NCI-H1436 treated with DMSO at 0.1 percent for 48 hours (cell line): ENCODE measurements around the gene HSBP1L1.

Source experiments
- DNase-seq: peaks from one replicate; lab custom pipeline; 2025; lab: John Stamatoyannopoulos, UW

The HSBP1L1 gene

DNA sequence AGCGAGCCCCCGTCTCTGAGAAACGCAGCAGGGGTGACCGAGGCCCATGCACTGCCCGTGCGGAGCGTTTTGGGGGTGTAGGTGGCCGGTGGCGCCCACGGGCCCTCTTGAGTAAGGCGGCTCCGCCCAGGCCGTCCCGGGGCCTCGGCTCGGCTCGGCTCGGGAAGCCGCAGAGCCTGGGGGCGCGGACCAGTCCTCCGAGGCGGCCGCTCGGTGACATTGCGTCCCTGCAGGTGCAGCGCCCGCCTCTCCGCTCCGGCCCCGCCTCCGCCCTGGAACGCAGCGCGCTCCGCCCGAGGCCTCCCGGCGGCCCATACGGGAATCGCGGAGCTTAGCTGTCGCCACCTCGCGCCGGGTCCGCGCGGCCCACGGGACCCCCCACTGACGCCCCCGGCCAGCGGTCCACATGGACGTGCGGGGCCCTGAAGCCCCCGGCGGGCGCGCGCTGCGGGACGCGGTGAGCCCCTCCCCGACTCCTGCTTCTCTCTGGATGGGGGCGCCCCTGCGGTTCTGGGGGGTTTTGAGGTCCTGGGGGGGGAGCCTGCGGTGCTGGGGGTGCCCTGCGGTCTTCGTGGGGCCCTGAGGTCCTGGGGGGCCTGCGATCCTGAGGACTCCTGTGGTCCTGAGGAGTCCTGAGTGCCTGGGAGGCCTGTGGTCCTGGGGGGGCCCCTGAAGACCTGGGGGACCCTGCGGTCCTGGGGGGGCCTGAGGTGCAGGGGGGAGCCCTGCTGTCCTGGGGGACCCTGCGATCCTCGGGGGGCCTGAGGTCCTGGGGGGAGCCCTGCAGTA, at the start of gene HSBP1L1:
HSBP1L1 (plus strand) TSS at position 314 of the 789 bp plus-strand sequence; CDS start at position 407, 93 bp downstream.
- no peak for DNase-seq

DNA sequence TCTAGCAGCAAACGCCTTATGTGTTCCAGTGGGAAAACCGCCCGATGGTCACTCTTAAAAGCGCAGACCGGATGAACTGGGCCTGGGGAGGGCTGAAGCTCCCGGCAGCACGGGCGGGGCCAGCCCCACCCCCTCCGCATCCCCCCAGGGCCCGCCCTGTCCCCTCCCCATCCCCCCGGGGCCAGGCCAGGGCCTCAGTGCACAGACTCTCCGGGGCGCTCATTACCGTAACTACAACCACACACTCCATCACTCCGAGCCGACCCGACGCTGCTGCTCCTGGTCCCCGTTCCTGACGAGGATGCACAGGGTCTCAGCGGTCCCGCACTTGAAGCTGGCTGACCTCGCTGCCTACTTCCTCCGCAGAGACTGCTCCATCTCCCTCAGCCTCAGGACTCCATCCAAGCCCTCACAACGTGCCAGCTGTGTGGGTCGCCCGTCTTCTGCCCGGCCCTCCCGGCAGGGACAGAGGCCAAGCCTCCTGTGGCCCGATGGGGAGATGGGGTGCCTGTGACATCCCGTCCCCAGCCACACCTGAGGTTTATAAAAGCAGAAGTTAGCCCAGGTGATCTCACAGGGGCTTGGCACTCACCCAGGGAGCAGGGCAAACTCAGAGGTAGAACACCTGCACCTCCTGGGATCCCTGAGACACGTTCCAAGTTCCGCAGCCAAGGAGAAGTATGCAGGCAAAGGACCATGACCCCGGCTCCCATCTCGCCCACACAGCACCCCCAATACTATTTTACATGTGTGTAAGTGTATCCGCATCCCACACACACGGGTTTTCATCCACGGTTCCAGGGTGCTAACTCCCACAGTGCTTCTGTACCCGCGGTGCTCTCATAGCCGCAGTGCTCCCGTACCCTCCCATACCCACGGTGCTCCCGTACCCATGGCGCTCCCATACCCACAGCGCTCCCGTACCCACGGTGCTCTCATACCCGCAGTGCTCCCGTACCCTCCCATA, 49.0 kb upstream of the HSBP1L1 start:
- DNase-seq = no peak

DNA sequence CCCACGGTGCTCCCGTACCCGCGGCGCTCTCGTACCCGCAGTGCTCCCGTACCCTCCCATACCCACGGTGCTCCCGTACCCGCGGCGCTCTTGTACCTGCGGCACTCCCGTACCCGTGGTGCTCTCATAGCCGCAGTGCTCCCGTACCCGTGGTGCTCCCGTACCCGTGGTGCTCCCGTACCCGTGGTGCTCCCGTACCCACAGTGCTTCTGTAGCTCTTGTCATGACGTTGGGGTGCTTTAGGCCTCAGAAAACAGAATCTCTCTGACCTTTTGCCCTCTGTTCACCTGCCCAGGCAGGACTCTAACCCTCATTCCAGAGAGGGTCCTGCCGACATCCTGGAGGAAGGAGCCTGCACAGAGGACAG, 48.3 kb upstream of the HSBP1L1 start:
- DNase-seq = no peak

DNA sequence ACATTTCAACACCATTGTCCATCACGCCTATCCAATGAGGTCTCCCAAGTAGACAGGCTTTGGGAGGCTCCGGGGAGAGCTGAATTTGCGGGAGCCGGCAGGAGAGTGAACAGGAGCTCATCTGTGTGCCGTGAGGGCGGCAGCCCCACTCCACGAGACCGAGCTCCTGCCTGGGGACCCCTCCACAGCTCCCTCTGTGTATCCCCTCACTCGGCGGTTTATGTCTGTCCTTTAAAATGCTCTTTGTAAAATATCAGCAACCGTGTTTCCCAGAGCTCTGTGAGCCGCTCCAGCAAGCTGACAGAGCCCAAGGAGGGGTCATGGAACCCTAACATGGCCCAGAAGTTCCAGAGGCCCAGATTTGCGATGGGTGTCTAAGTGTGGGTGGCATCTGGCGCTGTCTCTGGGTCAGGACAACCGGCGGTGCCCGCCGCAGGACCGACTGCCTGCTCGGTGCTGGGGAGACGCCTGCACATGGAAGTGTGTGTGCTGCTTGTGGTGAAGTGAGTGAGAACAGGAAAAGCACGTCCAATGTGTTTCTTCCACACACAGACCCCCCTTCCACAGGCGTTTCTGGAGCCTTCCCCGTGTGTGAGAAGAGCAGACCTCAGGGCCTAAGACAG, 47.8 kb upstream of the HSBP1L1 start:
- DNase-seq = no peak

DNA sequence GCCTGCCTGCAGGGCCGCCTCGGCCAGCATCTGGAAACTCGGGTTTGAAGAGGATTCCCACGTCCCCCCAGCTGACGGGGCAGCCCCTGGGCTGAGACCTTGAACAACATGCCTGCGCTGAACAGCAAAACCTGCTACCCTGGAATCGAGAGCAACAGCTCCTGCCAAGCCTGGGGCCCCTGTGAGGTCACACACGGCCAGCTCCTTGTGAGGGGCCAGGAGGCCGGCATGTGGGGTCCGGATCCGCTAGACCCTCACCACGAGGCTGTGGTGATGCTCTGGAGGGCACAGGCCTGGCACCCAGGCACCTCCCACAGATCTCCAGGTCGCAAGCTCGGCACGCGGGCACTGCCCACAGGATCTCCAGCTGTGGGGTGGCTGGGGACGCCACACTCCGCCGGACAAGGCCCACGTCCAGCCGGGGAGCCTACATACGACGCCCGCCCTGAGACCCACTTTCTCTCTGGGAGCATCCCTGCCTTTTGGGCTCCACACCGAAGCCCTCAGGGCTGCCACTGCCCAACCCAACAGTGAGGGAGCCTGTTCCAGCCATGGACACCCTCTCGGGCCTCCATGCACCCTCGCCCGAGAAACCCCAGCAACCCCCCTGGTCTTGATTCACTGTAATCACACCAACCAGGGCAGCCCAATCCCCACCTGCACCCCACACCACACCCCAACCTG, 47.1 kb upstream of the HSBP1L1 start:
- no peak for DNase-seq

DNA sequence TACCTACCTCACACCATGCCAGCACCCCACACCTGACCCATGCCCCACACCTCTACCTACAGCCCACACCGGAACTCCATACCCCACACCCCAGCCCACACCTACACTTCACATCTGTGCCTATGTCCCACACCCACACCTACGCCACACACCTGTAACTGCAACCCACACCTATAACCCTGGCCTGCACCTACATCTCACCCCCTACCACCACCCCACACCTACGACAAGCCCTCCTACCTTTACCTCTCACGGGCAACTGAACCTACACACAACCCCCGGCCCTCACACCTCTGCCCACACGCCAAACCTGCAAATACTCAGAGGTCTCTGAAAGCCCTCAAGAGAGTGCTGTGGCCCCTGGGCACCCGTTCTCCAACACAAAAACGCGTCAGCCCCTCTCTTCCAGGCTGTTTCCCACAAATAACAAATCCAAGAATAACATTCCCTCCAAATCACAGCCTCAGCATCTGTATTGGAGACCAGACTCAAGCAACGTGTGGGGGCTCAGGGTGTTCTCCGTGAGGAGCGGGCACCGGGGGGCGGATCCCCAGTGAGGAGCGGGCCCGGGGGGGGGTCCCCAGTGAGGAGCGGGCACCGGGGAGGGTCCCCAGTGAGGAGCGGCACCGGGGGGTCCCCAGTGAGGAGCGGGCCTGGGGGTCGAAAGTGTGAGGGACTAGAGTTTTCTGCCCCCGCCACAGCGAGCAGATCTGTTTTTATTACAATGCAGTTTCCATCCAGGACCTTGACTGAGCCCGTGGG, 46.4 kb upstream of the HSBP1L1 start:
- DNase-seq = no peak

DNA sequence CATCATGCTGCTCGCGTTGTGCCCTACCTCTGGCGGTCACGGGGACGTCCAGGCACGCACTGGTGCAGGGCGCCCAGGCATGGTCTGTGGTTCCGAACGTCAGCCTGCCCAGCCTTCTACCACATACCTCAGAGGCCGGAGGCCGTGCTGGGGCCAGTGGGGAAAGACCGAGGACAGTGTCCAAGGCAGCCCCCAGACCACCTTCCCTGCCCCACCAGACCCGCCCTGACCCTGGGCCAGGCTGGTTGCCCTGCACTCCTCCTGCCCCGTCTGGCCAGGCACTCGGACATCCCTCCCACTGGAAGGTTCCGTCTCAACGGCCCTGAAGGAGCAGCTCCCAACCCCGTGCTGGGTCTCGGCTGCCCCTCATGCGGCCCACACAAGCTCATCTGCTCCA, 45.8 kb upstream of the HSBP1L1 start:
- DNase-seq = no peak

DNA sequence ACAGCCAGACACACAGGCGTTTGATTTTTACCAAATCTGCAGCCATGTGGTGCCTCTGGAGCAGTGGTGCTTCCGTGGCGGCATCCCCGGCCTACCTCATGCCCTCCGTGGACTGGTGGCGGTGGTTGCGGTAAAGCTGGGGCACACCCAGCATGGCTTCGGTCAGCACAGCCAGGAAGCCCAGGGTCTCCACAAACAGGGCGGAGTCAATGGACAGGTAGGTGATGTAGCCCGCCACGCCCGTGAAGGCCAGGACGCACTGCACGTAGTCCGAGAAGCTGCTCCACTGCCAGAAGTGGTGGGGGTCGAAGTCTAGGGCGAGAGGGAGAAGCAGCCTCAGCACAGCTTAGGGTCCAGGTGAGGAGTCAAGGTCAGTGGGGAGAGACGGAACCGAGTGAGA, 45.4 kb upstream of the HSBP1L1 start:
- no peak for DNase-seq

DNA sequence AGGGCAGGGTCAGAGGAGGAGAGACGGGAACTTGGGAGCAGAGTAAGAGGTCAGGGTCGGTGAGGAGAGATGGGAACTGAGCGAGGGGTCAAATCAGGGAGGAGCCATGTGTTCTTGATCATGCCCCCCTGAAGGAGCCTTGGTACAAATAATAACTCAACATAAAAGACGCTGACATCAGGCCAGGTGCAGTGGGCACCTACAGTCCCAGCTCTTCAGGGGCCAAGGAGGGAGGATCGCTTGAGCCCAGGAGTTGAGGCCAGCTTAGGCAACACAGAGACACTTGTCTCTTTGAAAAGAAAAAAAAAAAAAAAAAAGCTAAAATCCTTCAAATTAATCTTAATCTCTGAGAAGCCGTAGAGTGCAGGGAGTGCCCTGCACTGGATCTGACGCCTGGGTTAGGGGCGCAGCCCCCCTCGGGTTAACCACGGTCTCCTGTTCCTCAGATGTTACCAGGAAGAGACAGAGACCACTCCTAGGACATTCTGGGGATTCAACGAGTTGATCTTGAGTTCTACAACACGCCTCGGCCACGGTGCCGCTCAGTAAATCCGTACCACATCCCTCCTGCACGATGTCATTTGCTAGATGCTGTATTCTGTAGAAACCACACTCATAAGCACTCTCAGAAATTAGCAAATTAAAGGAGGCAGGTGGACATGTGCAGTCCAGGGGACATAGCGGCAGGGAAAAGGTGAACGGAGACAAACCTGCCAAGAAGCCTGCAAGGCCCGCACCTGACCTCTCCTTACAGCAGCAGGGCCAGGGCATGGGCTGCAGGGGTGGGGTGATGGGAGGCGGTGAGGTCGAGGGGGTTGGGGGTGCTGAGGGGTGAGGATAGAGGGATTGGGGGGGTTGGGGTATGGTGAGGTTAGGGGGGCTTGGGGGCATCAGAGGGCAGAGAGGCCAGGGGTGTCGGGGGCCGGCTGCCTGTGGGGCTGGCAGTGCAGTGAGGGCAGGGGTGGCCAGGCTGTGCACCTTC, 42.2 kb upstream of the HSBP1L1 start:
- no peak for DNase-seq

DNA sequence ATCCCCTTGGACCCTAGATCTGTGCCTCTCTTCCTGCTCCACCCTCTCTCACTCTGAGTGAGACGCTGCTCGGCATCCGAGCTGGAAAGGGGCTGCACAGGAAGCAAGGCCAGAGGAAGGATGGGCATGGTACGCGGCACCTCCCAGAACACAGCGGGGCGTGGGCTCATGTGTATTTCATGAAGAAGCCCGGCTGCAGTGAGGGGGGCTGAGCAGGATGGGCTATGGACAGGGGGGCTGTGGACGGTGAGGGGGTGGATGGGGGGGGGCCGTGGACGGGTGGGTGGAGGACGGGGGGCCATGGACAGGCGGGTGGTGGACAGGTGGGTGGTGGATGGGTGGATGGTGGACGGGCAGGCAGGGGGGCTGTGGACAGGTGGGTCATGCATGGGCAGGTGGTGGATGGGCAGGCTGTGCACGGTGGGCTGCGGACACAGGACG, 41.5 kb upstream of the HSBP1L1 start:
- no peak for DNase-seq

DNA sequence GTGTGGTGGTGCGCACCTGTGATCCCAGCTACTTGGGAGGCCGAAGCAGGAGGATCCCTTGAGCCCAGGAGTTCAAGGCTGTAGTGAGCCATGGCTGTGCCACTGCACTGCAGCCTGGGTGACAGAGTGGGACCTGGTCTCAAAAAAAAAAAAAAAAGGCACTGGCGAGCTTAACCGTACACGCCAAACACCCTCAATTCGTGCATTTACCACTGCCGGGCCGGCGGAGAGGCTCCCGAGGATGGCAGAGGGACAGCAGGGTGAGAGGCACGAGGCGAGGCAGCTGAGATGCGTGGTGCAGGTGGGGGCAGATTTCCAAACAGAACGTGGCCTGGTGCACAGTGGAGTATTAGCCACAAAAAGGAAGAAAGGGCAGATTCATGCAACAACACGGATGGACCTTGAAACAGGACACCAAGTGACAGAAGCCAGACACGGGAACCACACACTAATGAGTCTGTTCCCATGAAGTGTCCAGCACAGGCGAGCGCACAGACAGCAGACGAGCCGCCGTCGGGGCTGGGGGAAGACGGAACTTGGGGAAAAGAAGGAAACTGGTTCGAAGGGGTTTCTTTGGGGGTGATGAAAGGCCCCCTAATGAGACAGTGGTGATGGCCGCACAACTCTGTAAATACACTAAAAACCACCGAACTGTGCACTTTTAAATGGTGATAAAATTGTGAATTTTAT, 40.4 kb upstream of the HSBP1L1 start:
- no peak for DNase-seq

DNA sequence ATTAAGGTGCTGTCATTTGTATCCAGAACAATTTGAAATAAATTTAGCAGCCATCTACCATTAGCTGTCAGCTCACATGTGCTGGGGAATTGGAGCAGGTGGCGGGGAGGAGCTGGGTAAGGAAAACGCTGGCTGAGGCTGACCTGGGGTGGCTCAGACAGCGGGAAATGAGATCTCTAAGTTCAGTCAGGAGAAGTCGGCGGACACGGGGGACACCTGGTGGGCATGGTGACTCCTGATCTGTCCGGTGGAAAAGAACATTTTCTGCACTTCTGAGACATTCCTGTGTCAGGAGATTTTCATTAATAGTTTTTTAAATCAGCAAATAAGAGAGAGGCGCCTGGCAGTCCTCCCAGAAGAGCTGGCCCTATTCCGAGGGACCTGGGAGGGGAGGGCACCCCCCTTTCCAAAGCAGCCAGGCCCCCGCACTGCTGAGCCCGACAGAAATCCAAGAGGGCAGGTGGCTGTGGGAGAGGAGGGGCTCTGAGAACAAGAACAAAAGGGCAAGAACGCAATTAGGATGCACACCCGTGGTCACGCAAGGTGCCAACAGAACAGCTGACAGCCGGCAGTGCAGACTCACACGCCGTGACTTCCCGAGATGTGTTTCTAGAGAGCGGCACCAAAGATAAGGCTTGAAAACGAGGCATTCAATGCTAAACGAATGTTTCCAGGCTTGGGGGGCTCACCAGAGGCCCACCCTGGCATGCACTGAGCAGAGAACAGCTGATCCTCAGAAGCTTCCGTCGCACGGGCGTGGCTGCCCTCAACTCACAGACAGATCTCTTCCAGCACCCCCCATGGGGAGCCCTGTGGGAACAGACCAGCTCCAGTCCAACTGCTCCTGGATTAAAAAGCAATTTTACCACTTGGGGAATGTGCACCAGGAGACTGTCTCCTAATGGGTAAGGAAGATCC, 39.4 kb upstream of the HSBP1L1 start:
- DNase-seq = no peak

DNA sequence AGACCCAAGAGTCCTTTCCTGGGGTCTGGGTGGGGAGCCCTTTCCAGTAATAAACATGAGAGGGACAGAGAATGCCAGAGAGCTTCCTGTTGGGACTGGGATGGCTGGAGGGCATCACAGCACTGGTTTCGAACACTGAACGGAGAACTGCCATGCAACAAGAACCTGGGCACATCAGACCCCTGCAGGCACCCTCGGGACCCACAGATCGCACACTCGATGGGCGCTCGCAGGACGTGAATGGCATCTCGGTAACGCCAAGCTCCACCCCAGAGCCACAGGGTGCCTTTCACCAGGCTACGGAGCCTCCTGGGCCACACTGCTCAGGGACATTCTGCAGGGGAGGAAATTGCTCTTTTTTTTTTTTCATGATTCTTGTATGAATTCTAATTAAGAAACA, 38.1 kb upstream of the HSBP1L1 start:
- DNase-seq = no peak

DNA sequence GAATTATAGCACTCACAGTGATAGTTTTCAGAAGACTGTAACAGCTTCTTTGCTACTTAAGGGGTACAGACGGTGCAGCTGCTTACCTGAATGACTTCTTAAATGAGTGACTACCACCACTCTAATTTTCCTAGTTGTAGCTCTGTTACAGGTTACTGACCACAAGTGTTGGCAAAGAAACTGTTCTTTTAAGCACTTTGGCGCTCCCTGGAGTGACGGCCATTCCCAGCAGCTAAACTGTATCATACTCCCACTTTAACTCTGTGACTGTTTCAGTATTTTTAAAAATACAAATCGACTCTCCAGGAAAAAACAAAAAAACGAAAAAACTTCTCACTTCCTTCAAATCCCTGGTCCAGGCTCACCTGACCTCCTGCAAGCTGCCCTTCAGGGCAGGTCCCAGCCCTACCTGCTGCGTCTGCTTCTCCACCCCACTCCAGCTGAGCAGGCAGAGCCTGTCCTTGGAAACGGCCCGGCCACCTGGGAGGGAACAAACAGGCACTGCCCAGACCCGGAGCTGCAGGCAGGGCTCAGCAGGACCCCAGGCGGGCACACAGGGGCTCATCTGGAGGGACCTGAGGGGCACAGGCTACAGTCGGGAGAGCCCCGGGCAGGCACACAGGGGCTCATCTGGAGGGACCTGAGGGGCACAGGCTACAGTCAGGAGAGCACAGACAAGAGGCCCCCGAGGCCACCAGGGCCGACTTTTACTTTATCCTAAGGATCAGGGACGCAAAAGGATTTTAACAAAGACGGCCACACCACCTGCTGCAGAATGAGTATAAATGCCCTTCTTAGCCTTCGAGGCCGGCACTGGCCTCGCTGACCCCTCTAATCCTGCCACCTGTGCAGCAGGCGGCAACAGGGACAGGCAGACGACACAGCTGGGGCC, 37.5 kb upstream of the HSBP1L1 start:
- DNase-seq = no peak

DNA sequence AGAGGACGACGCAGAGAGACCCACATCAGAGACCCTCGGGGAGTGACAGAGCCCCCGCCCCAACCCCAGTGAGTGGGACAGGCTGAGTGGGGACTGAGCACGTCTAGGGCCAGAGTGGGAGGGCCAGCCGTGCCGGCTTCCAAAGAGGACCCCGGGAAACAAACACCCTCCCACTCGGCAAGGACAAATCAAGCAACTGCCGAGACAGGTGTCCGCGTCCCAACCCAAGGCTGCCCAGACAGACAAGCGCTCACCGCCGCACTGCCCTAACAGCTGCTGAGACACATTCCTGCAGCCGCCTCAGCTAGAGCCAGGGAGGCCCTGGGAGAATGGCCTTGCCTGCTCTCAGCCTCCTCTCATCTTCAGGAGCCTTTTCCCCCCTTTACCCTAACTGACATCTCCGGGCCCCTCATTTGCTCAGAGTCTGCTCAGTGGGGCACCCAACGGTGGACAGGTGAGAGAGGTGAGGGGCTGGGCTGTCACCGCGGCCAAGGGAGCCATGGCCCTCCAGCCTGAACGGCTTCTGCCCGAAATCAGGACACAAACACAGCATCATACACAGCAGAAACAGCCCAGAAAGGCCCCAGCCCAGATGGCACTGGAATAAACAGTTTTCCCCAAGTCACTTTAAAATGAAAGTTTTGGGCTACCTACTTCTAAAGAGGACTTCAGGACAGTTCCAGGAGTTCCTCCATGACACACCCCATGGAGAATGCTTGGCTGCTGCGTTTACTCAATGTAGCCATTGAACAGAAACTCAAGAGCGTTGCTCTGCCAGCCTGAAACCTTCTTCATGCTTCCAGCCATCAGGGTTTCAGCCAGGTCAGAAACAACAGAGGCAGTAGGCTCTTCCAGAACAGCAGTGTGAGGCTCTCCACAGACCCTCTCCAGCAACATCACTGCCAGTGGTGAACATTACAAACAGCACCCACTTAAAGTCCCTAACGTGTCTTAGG, 36.6 kb upstream of the HSBP1L1 start:
- DNase-seq = no peak

DNA sequence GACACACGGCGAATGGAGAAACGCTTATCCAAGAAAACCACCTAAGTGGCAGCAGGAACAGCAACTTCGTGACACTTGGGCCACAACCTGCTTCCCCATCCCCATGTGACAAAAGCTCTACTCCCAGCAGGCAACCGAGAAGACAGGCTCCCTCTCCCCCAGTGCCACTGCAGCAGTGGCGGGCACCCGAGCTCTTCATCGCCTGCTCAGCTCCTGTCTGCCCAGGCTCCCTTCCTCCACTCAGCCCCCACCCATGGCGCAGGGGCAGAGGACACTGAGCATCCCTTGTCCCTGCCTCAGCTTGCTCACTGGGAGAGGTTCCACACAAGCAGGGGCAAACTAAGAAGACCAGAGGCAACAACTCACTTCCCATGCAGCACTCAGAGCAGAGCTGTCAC, 35.9 kb upstream of the HSBP1L1 start:
- no peak for DNase-seq
